B cell (primary cell): ENCODE results near the gene MIPEP. TPM values are rescaled to one million over a fixed set of nuclear protein-coding genes. Genes with fewer than 3 reads are reported as not detected.

ENCODE experiments used
- ATAC-seq: fragments of 200-7000 bp; cut with Tn5 transposase; one replicate; pipeline ENCODE4 v1.10.0; 2021; ENCODE audit warnings: low read depth, mild to moderate bottlenecking, moderate number of reproducible peaks, moderate library complexity
- CTCF ChIA-PET: fragments of 350-600 bp; sonication (Branson Sonifier 250); formaldehyde crosslinking; loops from one replicate; lab custom pipeline; 2021; ENCODE audit warnings: antibody characterized with exemption, inconsistent platforms; lab: Charles Lee
- POLR2A ChIA-PET: fragments of 350-600 bp; sonication (Branson Sonifier 250); formaldehyde crosslinking; loops from one replicate; lab custom pipeline; 2021; ENCODE audit warnings: antibody characterized with exemption; lab: Charles Lee
- DNase-seq: peaks from one replicate; pipeline ENCODE4 v3.0.0; 2013
- H2AFZ ChIP-seq: 2 replicates; pipeline ENCODE4 v1.6.1; 2012; ENCODE audit warnings: mild to moderate bottlenecking, low read depth, low read length; ENCODE audit not compliant: insufficient read depth, poor library complexity, severe bottlenecking
- H3K27ac ChIP-seq, 2 donors: 1 replicate in 1 of 2; 2 replicates in 1 of 2; pipeline ENCODE4 v1.5.1; 2012 to 2013; ENCODE audit warnings: low read length in 2 of 2, mild to moderate bottlenecking in 2 of 2, moderate library complexity in 1 of 2
- H3K27me3 ChIP-seq, 4 experiments: fragments of 200-600 bp in 1 of 4; sonication (generic) in 1 of 4; replicated peaks in 1 of 4; 1 replicate in 2 of 4; 2 replicates in 2 of 4; pipeline versions ENCODE4 v1.6.1 to v1.7.0; 2013 to 2016; ENCODE audit warnings: low read length in 3 of 4, mild to moderate bottlenecking in 2 of 4, mixed read lengths in 1 of 4, moderate library complexity in 1 of 4; ENCODE audit not compliant: insufficient read depth in 4 of 4, control insufficient read depth in 3 of 4; ENCODE audit errors: control extremely low read depth in 1 of 4
- H3K36me3 ChIP-seq, 2 experiments: replicated peaks in 1 of 2; 1 replicate in 1 of 2; 2 replicates in 1 of 2; pipeline versions ENCODE4 v1.6.1 to v1.7.1; 2013; ENCODE audit warnings: low read length in 1 of 2; ENCODE audit not compliant: insufficient read depth in 2 of 2, control insufficient read depth in 1 of 2; ENCODE audit errors: control extremely low read depth in 1 of 2, extremely low read depth in 1 of 2
- H3K4me1 ChIP-seq, 2 donors: fragments of 200-600 bp in 1 of 2; sonication (generic) in 1 of 2; 1 replicate in 1 of 2; 2 replicates in 1 of 2; pipeline versions ENCODE4 v1.5.1 to v1.6.1; 2013 to 2017; ENCODE audit warnings: low read length in 2 of 2; ENCODE audit not compliant: control insufficient read depth in 2 of 2, insufficient read depth in 2 of 2
- H3K4me2 ChIP-seq: replicated peaks from 2 replicates; pipeline ENCODE3; 2012; ENCODE audit warnings: mild to moderate bottlenecking, low read depth, low read length; ENCODE audit not compliant: poor library complexity, severe bottlenecking
- H3K4me3 ChIP-seq, 5 experiments: fragments of 200-600 bp in 1 of 5; sonication (generic) in 1 of 5; 1 replicate in 3 of 5; 2 replicates in 2 of 5; pipeline versions ENCODE4 v1.5.1 to v1.7.0; 2011 to 2016; ENCODE audit warnings: low read length in 4 of 5, mild to moderate bottlenecking in 4 of 5, low read depth in 2 of 5, control low read depth in 1 of 5, moderate library complexity in 1 of 5; ENCODE audit not compliant: insufficient read depth in 1 of 5; ENCODE audit errors: control extremely low read depth in 1 of 5, extremely low read depth in 1 of 5
- H3K79me2 ChIP-seq: fragments of 200-600 bp; sonication (generic); one replicate; pipeline ENCODE4 v1.6.0; 2016; ENCODE audit warnings: low read length; ENCODE audit not compliant: control insufficient read depth, insufficient read depth
- H3K9ac ChIP-seq: fragments of 200-600 bp; sonication (generic); 2 replicates; pipeline ENCODE4 v1.6.1; 2017; ENCODE audit warnings: mild to moderate bottlenecking, low read length, moderate library complexity
- H3K9me3 ChIP-seq, 3 donors: one replicate each; pipeline versions ENCODE4 v1.6.1 to v1.7.1; 2013; ENCODE audit warnings: low read length in 2 of 3; ENCODE audit not compliant: control insufficient read depth in 2 of 3, insufficient read depth in 1 of 3; ENCODE audit errors: control extremely low read depth in 1 of 3
- H4K20me1 ChIP-seq: 2 replicates; pipeline ENCODE4 v1.6.0; 2012; ENCODE audit warnings: mild to moderate bottlenecking, low read length; ENCODE audit not compliant: insufficient read depth, control insufficient read depth, poor library complexity, severe bottlenecking
- H3K27ac Mint-ChIP-seq: one replicate; pipeline ENCODE4 v1.8.0; 2021; ENCODE audit warnings: mixed read lengths
- H3K27me3 Mint-ChIP-seq: one replicate; pipeline ENCODE4 v1.8.0; 2021; ENCODE audit warnings: mixed read lengths
- H3K4me1 Mint-ChIP-seq: one replicate; pipeline ENCODE4 v1.8.0; 2021; ENCODE audit warnings: mixed read lengths
- H3K4me3 Mint-ChIP-seq: one replicate; pipeline ENCODE4 v1.8.0; 2021; ENCODE audit warnings: mixed read lengths
- H3K9me3 Mint-ChIP-seq: one replicate; pipeline ENCODE4 v1.8.0; 2022; ENCODE audit warnings: mixed read lengths; ENCODE audit not compliant: insufficient read depth
- EZH2 ChIP-seq: IDR thresholded peaks from 2 replicates; pipeline ENCODE4 v1.6.1; 2012; ENCODE audit warnings: borderline replicate concordance, low read depth, mild to moderate bottlenecking, moderate library complexity, low read length; ENCODE audit not compliant: insufficient read depth, poor library complexity, severe bottlenecking
- WGBS: methylation state at CpG from one replicate; pipeline ENCODE4 v1.1.5; 2013; ENCODE audit warnings: missing lambda C conversion rate; ENCODE audit not compliant: insufficient coverage; 5-methylcytosine and 5-hydroxymethylcytosine counted together
- intact Hi-C: fragments of 100-400 bp; cut with micrococcal nuclease; formaldehyde crosslinking; loops from one replicate; pipeline ENCODE4 v1.10.0; 2022
- polyA plus RNA-seq: library from polyadenylated mRNA; depleted of rRNA; stranded (reverse); fragments of >200 nt; gene quantifications from 2 replicates; pipeline ENCODE4 v1.2.3, GENCODE V29; 2012
- total RNA-seq, 2 donors: library from RNA; stranded (reverse); fragments of 120-200 nt in 1 of 2; gene quantifications; 1 replicate in 1 of 2; 2 replicates in 1 of 2; pipeline versions ENCODE4 v1.2.3 to v1.2.4, GENCODE V29; 2013 to 2022
- TF ChIP-seq, protein P1 (sequence below): fragments of 200-600 bp; IDR thresholded peaks from one replicate; pipeline ENCODE4 v1.8.0; 2022; ENCODE audit warnings: antibody characterized with exemption, mild to moderate bottlenecking

MIPEP gene
- total and polyA plus RNA-seq, 2 donors (not counting 1 experiment from before 2014, with no cell fraction given): 6.2 to 16.9 TPM

DNA sequence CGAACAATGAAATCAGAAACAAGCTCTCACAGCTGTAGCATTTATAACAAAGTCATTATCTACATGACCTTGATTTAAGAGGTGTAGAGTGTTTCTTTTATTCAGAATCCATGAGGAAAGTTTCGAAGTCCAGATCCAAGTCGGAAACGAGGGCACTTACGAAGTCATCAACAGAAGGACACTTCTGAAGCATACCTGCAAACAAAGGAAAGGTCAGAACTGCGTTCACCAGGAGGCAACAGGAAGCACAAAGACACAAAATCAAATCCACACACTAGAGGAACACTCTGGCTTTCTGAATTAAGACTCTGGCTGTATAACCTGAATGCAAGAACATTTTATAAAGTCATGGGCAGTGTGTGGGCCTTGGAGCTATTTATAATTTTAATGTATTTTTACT is 158.9 kb downstream of the MIPEP start:
- WGBS: no CpG with 5 or more reads among the region's 6 CpGs
- POLR2A ChIA-PET: no interaction called here
- no peaks in the 10 kb centered on the region for H3K79me2 ChIP-seq
- H3K9me3 Mint-ChIP-seq: no peaks in the 10 kb centered on the region
- no peaks in the 10 kb centered on the region for H3K9me3 ChIP-seq
- H3K27ac ChIP-seq: no peak overlapping the region
- no peaks in the 10 kb centered on the region for H3K4me1 Mint-ChIP-seq
- H3K27me3 Mint-ChIP-seq: no peaks in the 10 kb centered on the region
- H2AFZ ChIP-seq: no peak overlapping the region
- intact Hi-C loops: no loop called here
- no peak for TF ChIP-seq EZH2
- TF ChIP-seq, protein P1, sequence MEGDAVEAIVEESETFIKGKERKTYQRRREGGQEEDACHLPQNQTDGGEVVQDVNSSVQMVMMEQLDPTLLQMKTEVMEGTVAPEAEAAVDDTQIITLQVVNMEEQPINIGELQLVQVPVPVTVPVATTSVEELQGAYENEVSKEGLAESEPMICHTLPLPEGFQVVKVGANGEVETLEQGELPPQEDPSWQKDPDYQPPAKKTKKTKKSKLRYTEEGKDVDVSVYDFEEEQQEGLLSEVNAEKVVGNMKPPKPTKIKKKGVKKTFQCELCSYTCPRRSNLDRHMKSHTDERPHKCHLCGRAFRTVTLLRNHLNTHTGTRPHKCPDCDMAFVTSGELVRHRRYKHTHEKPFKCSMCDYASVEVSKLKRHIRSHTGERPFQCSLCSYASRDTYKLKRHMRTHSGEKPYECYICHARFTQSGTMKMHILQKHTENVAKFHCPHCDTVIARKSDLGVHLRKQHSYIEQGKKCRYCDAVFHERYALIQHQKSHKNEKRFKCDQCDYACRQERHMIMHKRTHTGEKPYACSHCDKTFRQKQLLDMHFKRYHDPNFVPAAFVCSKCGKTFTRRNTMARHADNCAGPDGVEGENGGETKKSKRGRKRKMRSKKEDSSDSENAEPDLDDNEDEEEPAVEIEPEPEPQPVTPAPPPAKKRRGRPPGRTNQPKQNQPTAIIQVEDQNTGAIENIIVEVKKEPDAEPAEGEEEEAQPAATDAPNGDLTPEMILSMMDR: no peak
- no peak overlapping the region for H3K4me3 Mint-ChIP-seq
- H4K20me1 ChIP-seq: no peaks in the 10 kb centered on the region
- no peak for ATAC-seq
- peaks cover 4 to 9% of the 10 kb centered on the region in 2 experiments for H3K36me3 ChIP-seq
- no peak overlapping the region for H3K4me2 ChIP-seq
- CTCF ChIA-PET: no interaction called here
- no peak overlapping the region for H3K4me3 ChIP-seq
- H3K27ac Mint-ChIP-seq: no peak overlapping the region
- no peak for DNase-seq
- no peak overlapping the region for H3K9ac ChIP-seq
- H3K27me3 ChIP-seq: no peaks in the 10 kb centered on the region
- no peaks in the 10 kb centered on the region for H3K4me1 ChIP-seq

DNA sequence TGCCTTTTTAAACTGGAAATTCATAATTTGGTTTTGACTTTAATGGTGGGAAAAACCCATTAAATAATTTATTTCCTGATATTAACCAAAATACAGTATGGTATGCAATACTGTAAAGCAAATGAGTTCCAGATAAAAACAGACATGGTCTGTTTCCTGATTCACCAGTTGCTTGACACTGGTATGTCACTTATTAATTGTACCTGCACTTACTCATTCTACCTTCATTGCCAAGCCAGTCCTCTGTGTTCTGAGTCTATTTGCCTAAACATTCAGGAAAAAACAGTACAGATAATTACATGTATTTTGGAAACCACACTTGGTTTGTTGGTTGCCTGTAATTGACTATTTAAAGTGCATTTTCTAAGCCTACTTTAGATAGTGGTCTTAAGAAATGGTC is 159.7 kb downstream of the MIPEP start:
- peaks cover 4 to 9% of the 10 kb centered on the region in 2 experiments for H3K36me3 ChIP-seq
- no peak overlapping the region for H2AFZ ChIP-seq
- Mint-ChIP-seq H3K27me3 (no peaks in the 10 kb centered on the region), H3K4me1 (no peaks in the 10 kb centered on the region), H3K27ac (no peak overlapping the region), H3K4me3 (no peak overlapping the region), H3K9me3 (no peaks in the 10 kb centered on the region)
- no peak overlapping the region for H3K4me3 ChIP-seq
- no peaks in the 10 kb centered on the region for H3K4me1 ChIP-seq
- no peaks in the 10 kb centered on the region for H4K20me1 ChIP-seq
- no peak overlapping the region for H3K27ac ChIP-seq
- no peaks in the 10 kb centered on the region for H3K9me3 ChIP-seq
- ChIA-PET POLR2A (no interaction called here), CTCF (no interaction called here)
- TF ChIP-seq, protein P1: no peak
- no peak for TF ChIP-seq EZH2
- H3K27me3 ChIP-seq: no peaks in the 10 kb centered on the region
- DNase-seq: no peak
- H3K4me2 ChIP-seq: no peak overlapping the region
- H3K9ac ChIP-seq: no peak overlapping the region
- H3K79me2 ChIP-seq: no peaks in the 10 kb centered on the region
- ATAC-seq: no peak
- intact Hi-C loops: no loop called here
